ENCODE results near the gene SFXN5. TPM values are rescaled to one million over a fixed set of nuclear protein-coding genes. Genes with fewer than 3 reads are reported as not detected.

Gene SFXN5
- total RNA-seq, 1 donor from 2014 or later: 14.1 TPM

DNA sequence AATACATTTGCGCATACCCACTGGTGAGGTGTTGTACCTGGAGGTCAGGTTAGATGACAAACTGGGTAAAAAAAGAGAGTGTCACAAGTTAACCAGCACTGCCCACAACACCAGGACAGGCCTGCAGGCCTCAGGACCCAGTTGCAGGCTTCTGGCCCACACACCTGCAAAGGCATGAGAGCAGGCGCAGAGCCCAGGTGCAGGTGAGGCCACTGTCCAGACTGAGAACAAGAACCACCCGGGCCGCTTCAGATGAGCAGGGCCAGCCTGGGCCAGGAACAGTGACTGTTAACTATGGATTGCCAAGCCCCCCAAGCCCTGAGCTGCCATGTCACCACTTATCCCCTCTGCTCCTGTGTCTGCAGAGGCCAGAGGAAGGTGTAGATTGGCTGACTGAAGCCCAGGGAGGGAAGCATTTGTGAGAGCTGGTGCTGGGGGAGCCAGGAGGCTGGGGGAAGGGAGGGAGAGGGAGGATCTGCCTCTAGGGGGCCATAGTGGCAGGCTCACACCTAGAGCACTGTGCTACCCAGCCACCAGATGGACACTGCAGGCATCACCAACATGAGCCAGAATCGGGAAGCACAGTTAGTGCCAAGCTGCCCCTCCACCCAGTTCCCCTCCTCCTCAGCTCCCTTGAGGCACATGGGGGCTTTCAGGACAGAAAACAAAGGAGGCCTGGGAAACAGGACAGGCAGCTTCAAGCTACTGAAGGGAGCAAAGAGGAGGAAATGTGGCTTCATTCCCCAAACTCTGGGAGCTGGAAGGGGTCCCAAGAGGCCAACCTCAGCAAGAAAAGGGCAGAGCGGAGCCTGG, 35.4 kb downstream of the SFXN5 start:
- intact Hi-C loops (cut with micrococcal nuclease): no loop called here
- H3K27me3 Mint-ChIP-seq: no peaks in the 10 kb centered on the region
- no peaks in the 10 kb centered on the region for H3K4me1 Mint-ChIP-seq
- no peak overlapping the region for H3K27ac Mint-ChIP-seq
- no peaks in the 10 kb centered on the region for H3K36me3 Mint-ChIP-seq (ENCODE audit: low read depth)
- no peaks in the 10 kb centered on the region for H3K9me3 Mint-ChIP-seq
- no peak for DNase-seq
- no peak overlapping the region for H3K4me3 Mint-ChIP-seq

DNA sequence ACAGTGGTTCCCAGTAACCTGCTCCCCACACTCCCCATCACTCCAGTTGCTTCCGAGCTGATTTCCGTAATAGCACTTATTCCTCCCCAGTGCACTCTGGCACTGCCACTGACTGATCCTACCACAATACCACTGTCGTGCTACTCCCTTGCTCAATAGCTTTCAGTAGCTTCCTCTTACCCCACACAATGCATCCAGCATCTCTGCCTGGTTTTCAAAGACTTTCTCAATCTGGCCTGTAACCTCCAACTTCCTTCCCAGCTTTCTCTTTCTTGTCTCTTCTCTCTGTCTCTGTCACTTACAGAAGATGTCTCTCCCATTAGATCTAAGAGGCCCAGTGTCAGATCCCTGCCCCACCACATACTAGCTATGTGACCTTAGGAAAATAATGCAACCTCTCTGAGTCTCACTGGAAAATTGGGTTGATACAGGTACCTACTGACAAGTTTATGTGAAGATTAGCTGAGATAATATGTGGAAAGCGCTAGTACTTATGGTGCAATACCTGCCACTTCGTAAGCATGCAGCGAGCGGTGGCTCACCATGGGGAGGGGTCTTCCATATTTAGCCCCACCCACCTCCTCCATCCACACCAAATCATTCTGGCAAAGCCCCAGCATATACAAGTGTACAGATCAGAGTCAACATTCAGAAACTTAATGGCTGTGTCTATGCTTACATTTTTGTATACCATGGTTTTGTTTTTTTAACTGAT, 36.7 kb downstream of the SFXN5 start:
- intact Hi-C loops (cut with micrococcal nuclease): no loop called here
- Mint-ChIP-seq H3K36me3 (ENCODE audit: low read depth) (no peaks in the 10 kb centered on the region), H3K27ac (no peak overlapping the region), H3K4me3 (no peak overlapping the region), H3K9me3 (no peaks in the 10 kb centered on the region), H3K27me3 (no peaks in the 10 kb centered on the region), H3K4me1 (no peaks in the 10 kb centered on the region)
- no peak for DNase-seq

GRCh38 chr2:73033766-73034381, 37.6 kb downstream of the SFXN5 start:
- Mint-ChIP-seq H3K4me3 (no peak overlapping the region), H3K36me3 (ENCODE audit: low read depth) (no peaks in the 10 kb centered on the region), H3K27me3 (no peaks in the 10 kb centered on the region), H3K9me3 (no peaks in the 10 kb centered on the region), H3K4me1 (no peaks in the 10 kb centered on the region), H3K27ac (no peak overlapping the region)
- no peak for DNase-seq
- intact Hi-C loops (cut with micrococcal nuclease): no loop called here

- Mint-ChIP-seq H3K27me3 (no peaks in the 10 kb centered on the region), H3K4me1 (no peaks in the 10 kb centered on the region), H3K27ac (no peak overlapping the region), H3K36me3 (ENCODE audit: low read depth) (no peaks in the 10 kb centered on the region), H3K9me3 (no peaks in the 10 kb centered on the region), H3K4me3 (no peak overlapping the region)
- intact Hi-C loops (cut with micrococcal nuclease): no loop called here
- DNase-seq: no peak
Measured at GRCh38 chr2:73033142-73033765, 38.3 kb downstream of the SFXN5 start.

- intact Hi-C loops (cut with micrococcal nuclease): no loop called here
- H3K27me3 Mint-ChIP-seq: no peaks in the 10 kb centered on the region
- H3K4me1 Mint-ChIP-seq: no peaks in the 10 kb centered on the region
- H3K9me3 Mint-ChIP-seq: no peaks in the 10 kb centered on the region
- H3K36me3 Mint-ChIP-seq (ENCODE audit: low read depth): no peaks in the 10 kb centered on the region
- no peak overlapping the region for H3K4me3 Mint-ChIP-seq
- no peak for DNase-seq
- no peak overlapping the region for H3K27ac Mint-ChIP-seq
Measured at GRCh38 chr2:73032702-73033097, 38.8 kb downstream of the SFXN5 start.

DNA sequence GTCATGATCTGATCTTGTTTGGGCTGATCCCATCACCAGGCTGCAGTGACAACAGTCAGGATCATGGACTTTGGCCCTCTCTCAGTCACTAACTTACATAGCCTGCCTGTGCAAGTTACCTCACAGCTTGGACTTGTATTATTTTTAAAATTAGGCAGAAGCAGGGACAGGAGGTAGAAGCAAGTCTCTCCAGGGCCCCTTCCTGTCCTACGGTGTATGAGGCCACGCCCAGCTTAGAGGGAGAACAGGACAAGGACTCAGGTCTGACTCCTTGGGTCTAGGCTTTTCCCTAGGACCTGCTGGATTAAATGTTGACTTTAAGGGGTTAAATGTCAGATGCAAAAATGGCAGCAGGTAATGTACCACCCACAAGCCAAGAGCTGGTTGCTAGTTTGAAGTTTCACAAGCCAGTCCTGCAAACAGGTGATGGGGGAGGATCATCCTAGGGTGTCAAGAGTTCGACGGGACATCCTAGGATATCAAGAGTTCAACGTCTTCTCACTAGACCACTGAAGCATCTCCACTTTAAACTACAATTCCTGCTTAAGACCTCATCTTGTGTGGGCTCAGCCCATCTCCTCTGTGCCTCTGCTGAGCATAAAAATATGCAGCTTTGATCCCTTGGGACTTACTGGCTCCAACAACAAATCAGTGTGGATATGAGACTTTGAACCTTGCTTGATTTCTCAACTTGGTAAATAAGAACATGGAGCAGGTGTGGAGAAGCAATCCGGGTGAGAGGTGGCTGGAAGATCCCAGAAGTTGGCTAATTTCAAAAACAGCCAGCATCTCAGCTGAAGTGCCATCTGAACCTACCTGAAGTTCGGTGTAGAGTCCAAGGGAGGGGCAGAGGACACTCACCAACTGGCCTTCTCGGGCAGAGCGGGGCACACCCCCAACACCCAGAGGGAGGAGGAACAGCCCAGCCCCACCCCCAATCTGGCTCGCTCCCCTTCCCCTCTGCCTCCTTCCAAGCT, 39.5 kb downstream of the SFXN5 start:
- no peak overlapping the region for H3K4me3 Mint-ChIP-seq
- intact Hi-C loops (cut with micrococcal nuclease): no loop called here
- DNase-seq: no peak
- no peaks in the 10 kb centered on the region for H3K27me3 Mint-ChIP-seq
- no peaks in the 10 kb centered on the region for H3K4me1 Mint-ChIP-seq
- no peak overlapping the region for H3K27ac Mint-ChIP-seq
- no peaks in the 10 kb centered on the region for H3K36me3 Mint-ChIP-seq (ENCODE audit: low read depth)
- no peaks in the 10 kb centered on the region for H3K9me3 Mint-ChIP-seq

- no peaks in the 10 kb centered on the region for H3K4me1 Mint-ChIP-seq
- no peaks in the 10 kb centered on the region for H3K9me3 Mint-ChIP-seq
- intact Hi-C loops (cut with micrococcal nuclease): no loop called here
Measured at GRCh38 chr2:73031095-73031678, 40.3 kb downstream of the SFXN5 start.

DNA sequence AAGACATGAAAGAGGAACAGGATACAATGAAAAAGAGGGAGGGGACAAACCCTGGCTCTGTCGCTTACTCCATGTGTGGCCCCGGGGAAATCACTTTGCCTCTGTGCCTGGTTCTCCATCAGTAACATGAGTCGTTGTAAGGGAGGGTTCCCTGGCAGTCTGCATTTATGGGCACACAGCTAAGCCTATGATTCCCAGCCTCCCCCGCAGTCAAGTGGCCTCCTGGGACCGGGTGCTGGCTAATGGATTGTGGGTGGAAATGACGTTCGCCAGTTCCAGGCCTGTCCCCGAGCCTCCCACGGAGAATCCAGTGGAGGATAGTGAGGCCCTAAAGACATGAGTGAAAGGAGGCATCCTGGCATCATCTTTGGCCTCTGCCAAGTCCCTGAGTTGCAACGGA, 42.7 kb downstream of the SFXN5 start:
- intact Hi-C loops (cut with micrococcal nuclease): no loop called here
- no peaks in the 10 kb centered on the region for H3K36me3 Mint-ChIP-seq (ENCODE audit: low read depth)
- no peaks in the 10 kb centered on the region for H3K4me1 Mint-ChIP-seq
- H3K27me3 Mint-ChIP-seq: no peaks in the 10 kb centered on the region
- H3K4me3 Mint-ChIP-seq: no peak overlapping the region
- no peak for DNase-seq
- H3K9me3 Mint-ChIP-seq: no peaks in the 10 kb centered on the region
- no peak overlapping the region for H3K27ac Mint-ChIP-seq

More at GRCh38 chr2:73031095-73031678, 40.3 kb downstream of the SFXN5 start:
- Mint-ChIP-seq H3K27ac (no peak overlapping the region), H3K27me3 (no peaks in the 10 kb centered on the region), H3K4me3 (no peak overlapping the region), H3K36me3 (ENCODE audit: low read depth) (no peaks in the 10 kb centered on the region)
- no peak for DNase-seq

DNA sequence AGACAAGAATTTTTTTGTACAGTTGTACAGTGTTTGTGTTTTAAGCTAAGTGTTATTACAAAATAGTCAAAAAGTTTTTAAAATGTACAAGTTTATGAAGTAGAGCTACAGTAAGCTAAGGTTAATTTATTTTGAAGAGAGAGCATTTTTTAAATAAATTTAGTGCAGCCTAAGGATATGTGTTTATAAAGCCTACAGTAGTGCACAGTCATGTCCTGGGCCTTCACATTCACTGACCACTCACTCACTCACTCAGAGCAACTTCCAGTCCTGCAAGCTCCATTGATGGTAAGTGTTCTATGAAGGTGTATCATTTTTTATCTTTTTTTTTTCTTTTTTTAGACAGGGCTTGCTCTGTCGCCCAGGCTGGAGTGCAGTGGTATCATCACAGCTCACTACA, 44.2 kb downstream of the SFXN5 start:
- intact Hi-C loops (cut with micrococcal nuclease): no loop called here
- Mint-ChIP-seq H3K27ac (no peak overlapping the region), H3K4me1 (no peaks in the 10 kb centered on the region), H3K4me3 (no peak overlapping the region), H3K27me3 (no peaks in the 10 kb centered on the region), H3K9me3 (no peaks in the 10 kb centered on the region), H3K36me3 (ENCODE audit: low read depth) (no peaks in the 10 kb centered on the region)
- DNase-seq: no peak

GRCh38 chr2:73023497-73023896, 48.0 kb downstream of the SFXN5 start:
- DNase-seq: no peak
- H3K27ac Mint-ChIP-seq: no peak overlapping the region
- intact Hi-C loops (cut with micrococcal nuclease): no loop called here
- no peaks in the 10 kb centered on the region for H3K27me3 Mint-ChIP-seq
- no peak overlapping the region for H3K4me3 Mint-ChIP-seq
- H3K4me1 Mint-ChIP-seq: no peaks in the 10 kb centered on the region
- no peaks in the 10 kb centered on the region for H3K36me3 Mint-ChIP-seq (ENCODE audit: low read depth)
- H3K9me3 Mint-ChIP-seq: no peaks in the 10 kb centered on the region

DNA sequence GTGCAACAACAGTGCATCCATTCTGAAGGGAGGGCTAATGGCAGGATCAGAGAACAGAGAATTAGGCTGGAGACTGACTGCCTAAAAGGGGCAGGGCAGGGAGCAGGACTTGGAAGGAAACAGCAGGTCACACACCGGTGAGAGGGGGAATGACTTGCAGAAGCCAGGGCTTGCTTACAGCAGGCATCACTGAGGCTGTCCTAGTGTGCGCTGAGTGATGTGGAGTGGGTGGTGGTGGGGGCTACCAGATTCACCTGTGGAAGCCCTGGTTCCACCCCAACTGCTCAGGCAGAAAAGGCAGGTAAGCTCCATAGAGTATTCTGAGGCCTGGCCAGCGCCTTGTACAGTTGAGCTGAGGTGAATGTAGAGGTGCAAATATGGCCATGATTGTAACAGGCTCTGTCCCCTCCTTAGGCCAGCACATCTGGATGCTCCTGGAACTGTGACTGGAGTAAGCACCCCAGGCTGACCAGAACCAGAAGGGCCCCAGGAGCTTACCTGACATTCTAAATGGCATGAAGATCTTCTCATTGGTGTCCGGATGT, 49.4 kb downstream of the SFXN5 start:
- DNase-seq: no peak
- Mint-ChIP-seq H3K9me3 (no peaks in the 10 kb centered on the region), H3K4me3 (no peak overlapping the region), H3K27ac (no peak overlapping the region), H3K36me3 (ENCODE audit: low read depth) (no peaks in the 10 kb centered on the region), H3K4me1 (no peaks in the 10 kb centered on the region), H3K27me3 (no peaks in the 10 kb centered on the region)
- intact Hi-C loops (cut with micrococcal nuclease): no loop called here

GRCh38 chr2:73021371-73022010, 50.0 kb downstream of the SFXN5 start:
- H3K27me3 Mint-ChIP-seq: no peaks in the 10 kb centered on the region
- no peaks in the 10 kb centered on the region for H3K9me3 Mint-ChIP-seq
- intact Hi-C loops (cut with micrococcal nuclease): no loop called here
- H3K4me3 Mint-ChIP-seq: no peak overlapping the region
- DNase-seq: no peak
- H3K27ac Mint-ChIP-seq: no peak overlapping the region
- H3K36me3 Mint-ChIP-seq (ENCODE audit: low read depth): no peaks in the 10 kb centered on the region
- H3K4me1 Mint-ChIP-seq: no peaks in the 10 kb centered on the region

Data from activated CD4-positive, alpha-beta T cell treated with anti-CD3 and anti-CD28 coated beads, Interleukin-2, amount 10 ng/mL, durations not matched to agents 24 days and 14 days (primary cell).